ENCODE measurements around the gene LIN7B. TPM values are rescaled to one million over a fixed set of nuclear protein-coding genes. Genes with fewer than 3 reads are reported as not detected.

Gene LIN7B
- total and polyA plus RNA-seq, 2 of the 13 experiments (the other 11 are each of a cell fraction or from before 2014, with no cell fraction given): 5.3 to 7.6 TPM

DNA sequence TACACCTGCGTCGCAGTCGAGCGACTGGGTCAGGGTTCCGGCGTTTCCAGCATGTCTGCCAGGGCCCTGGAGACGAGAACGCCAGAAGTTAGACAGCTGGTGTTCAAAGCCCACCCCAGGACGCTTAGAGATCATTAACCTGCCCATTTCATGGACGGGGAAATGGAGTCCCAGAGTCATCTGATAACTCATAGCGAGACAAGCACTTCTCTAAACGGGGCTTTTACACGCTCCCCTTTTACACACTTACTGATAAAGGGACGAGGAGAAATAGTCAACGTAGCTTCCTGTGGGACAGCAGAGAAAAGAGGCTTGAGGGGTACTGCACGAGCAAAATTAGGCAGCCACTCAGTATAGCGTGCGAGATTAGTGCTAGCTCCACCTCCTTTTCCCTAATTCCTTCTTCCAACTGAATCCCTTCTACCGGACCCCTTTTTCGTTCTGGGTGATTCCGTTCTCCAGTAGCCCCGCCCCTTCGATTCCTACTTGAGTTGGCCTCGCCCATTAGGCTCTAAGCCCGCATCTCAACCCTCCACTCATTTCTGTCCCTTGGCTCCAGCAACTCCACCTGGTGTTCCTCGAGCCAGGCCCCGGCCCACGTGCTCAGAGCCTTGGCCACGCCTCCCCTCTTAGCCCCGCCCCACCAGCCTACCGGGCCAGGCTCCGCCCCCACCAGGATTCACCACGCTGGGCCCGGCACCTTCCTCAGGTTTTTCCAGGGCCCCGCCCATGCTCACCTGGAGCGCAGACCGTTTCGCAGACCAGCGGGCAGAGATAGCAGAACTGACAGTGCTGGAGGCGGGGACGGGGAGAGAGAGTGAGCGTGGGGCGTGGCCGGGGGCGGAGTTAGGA is 37.3 kb downstream of the LIN7B start (continued):
- TF ChIP-seq TRIM22 (IDR thresholded peaks at IDR 0.05) (no peak), ZEB1 (IDR thresholded peaks at IDR 0.05; ENCODE audit: insufficient replicate concordance, low read depth) (peak; percentile 76), MTERF4 (CRISPR knock-in tag; IDR thresholded peaks at IDR 0.05) (0 out of 2 replicates have a peak, but pooled peaks have one; percentile 54), GATAD2A (CRISPR knock-in tag; IDR thresholded peaks at IDR 0.05) (no peak), KDM2A (CRISPR knock-in tag; IDR thresholded peaks at IDR 0.05; ENCODE audit: borderline replicate concordance, low read depth) (peak; percentile 54; the same call in 1 of the 2 replicates), ARID2 (CRISPR knock-in tag; IDR thresholded peaks at IDR 0.05; ENCODE audit: borderline replicate concordance) (no peak), ZNF572 (CRISPR knock-in tag; IDR thresholded peaks at IDR 0.05) (no peak), GATAD1 (CRISPR knock-in tag; IDR thresholded peaks at IDR 0.05) (no peak), SAFB2 (CRISPR knock-in tag; IDR thresholded peaks at IDR 0.05; ENCODE audit: borderline replicate concordance, low read depth) (no peak), TFDP1 (CRISPR knock-in tag; IDR thresholded peaks at IDR 0.05; ENCODE audit: borderline replicate concordance) (peak; percentile 51; the same call in 1 of the 2 replicates), FOXJ3 (CRISPR knock-in tag; IDR thresholded peaks at IDR 0.05; ENCODE audit: borderline replicate concordance) (no peak), SRF (IDR thresholded peaks at IDR 0.05; ENCODE audit: low read depth, low read length) (no peak), SUZ12 (IDR thresholded peaks at IDR 0.05; ENCODE audit: low read depth, low read length) (no peak), PAWR (CRISPR knock-in tag; IDR thresholded peaks at IDR 0.05; ENCODE audit: borderline replicate concordance) (no peak), PRDM10 (CRISPR knock-in tag; IDR thresholded peaks at IDR 0.05; ENCODE audit: low read depth) (peak; percentile 42; the same call in 1 of the 2 replicates)
- TF ChIP-seq, protein P1, sequence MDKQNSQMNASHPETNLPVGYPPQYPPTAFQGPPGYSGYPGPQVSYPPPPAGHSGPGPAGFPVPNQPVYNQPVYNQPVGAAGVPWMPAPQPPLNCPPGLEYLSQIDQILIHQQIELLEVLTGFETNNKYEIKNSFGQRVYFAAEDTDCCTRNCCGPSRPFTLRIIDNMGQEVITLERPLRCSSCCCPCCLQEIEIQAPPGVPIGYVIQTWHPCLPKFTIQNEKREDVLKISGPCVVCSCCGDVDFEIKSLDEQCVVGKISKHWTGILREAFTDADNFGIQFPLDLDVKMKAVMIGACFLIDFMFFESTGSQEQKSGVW (CRISPR knock-in tag; IDR thresholded peaks at IDR 0.05; ENCODE audit: borderline replicate concordance): no peak
- TF ChIP-seq, protein P2, sequence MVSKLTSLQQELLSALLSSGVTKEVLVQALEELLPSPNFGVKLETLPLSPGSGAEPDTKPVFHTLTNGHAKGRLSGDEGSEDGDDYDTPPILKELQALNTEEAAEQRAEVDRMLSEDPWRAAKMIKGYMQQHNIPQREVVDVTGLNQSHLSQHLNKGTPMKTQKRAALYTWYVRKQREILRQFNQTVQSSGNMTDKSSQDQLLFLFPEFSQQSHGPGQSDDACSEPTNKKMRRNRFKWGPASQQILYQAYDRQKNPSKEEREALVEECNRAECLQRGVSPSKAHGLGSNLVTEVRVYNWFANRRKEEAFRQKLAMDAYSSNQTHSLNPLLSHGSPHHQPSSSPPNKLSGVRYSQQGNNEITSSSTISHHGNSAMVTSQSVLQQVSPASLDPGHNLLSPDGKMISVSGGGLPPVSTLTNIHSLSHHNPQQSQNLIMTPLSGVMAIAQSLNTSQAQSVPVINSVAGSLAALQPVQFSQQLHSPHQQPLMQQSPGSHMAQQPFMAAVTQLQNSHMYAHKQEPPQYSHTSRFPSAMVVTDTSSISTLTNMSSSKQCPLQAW (CRISPR knock-in tag; IDR thresholded peaks at IDR 0.05): peak; percentile 17; the same call in 1 of the 2 replicates

Measured in HepG2 (cell line).